GM10266 (cell line): ENCODE results near the gene DLX4.

ENCODE experiments used
- DNase-seq: peaks from one replicate; pipeline ENCODE4 v3.0.0; 2012; ENCODE audit errors: extremely low spot score
- CTCF ChIP-seq: IDR thresholded peaks from 2 replicates; pipeline ENCODE4 v1.5.1; 2012; ENCODE audit warnings: mild to moderate bottlenecking, low read depth; ENCODE audit not compliant: control insufficient read depth, insufficient read depth; ENCODE audit errors: missing control alignments

Gene DLX4

GRCh38 chr17:49989518-49989880 is 20.5 kb downstream of the DLX4 start:
- TF ChIP-seq CTCF = no peak
- peak; percentile 3 for DNase-seq

GRCh38 chr17:49990331-49990730 is 21.3 kb downstream of the DLX4 start:
- peak; percentile 4 for DNase-seq
- no peak for TF ChIP-seq CTCF

GRCh38 chr17:49990921-49991320 is 21.9 kb downstream of the DLX4 start:
- peak; percentile 6 for DNase-seq
- no peak for TF ChIP-seq CTCF

GRCh38 chr17:49991409-49991808 is 22.4 kb downstream of the DLX4 start:
- peak; percentile 2 for DNase-seq
- TF ChIP-seq CTCF = no peak

- peak; percentile 7 for DNase-seq
- no peak for TF ChIP-seq CTCF
Measured at GRCh38 chr17:49992191-49992932, 23.4 kb downstream of the DLX4 start.

GRCh38 chr17:49992933-49993422 is 24.0 kb downstream of the DLX4 start:
- DNase-seq = no peak

More at GRCh38 chr17:49992933-49993422, 24.0 kb downstream of the DLX4 start:
- no peak for TF ChIP-seq CTCF
